ENCODE data around the gene ENPP6.
"Not testable (repeated sequence)": the region's sequence is repeated elsewhere in the genome, so short reads cannot be mapped to it uniquely, and the experiment has no call there.

The ENPP6 gene

GRCh38 chr4:184228056-184228705, 10.5 kb upstream of the ENPP6 start:
- no peak for TF ChIP-seq CTCF (IDR thresholded peaks at IDR 0.05; ENCODE audit: borderline replicate concordance, insufficient read depth, low read depth, low read length)
- no peak overlapping the region for H3K4me3 ChIP-seq (ENCODE audit: low read depth, low read length)

- no peak overlapping the region for H3K4me3 ChIP-seq (ENCODE audit: low read depth, low read length)
- TF ChIP-seq CTCF (IDR thresholded peaks at IDR 0.05; ENCODE audit: borderline replicate concordance, insufficient read depth, low read depth, low read length): no peak
Observed at GRCh38 chr4:184216515-184216914, 1.2 kb downstream of the ENPP6 start.

- no peak for TF ChIP-seq CTCF (IDR thresholded peaks at IDR 0.05; ENCODE audit: borderline replicate concordance, insufficient read depth, low read depth, low read length)
- H3K4me3 ChIP-seq (ENCODE audit: low read depth, low read length): no peak overlapping the region
Observed at GRCh38 chr4:184215709-184216328, 1.9 kb downstream of the ENPP6 start.

GRCh38 chr4:184214931-184215330, 2.7 kb downstream of the ENPP6 start:
- TF ChIP-seq CTCF (IDR thresholded peaks at IDR 0.05; ENCODE audit: borderline replicate concordance, insufficient read depth, low read depth, low read length): no peak
- H3K4me3 ChIP-seq (ENCODE audit: low read depth, low read length): no peak overlapping the region

GRCh38 chr4:184207734-184208607, 9.7 kb downstream of the ENPP6 start:
- not testable (repeated sequence) for H3K4me3 ChIP-seq (ENCODE audit: low read depth, low read length)

GRCh38 chr4:184205243-184205642, 12.4 kb downstream of the ENPP6 start:
- no peak for TF ChIP-seq CTCF (IDR thresholded peaks at IDR 0.05; ENCODE audit: borderline replicate concordance, insufficient read depth, low read depth, low read length)
- H3K4me3 ChIP-seq (ENCODE audit: low read depth, low read length): no peak overlapping the region

- H3K4me3 ChIP-seq (ENCODE audit: low read depth, low read length): no peak overlapping the region
- TF ChIP-seq CTCF (IDR thresholded peaks at IDR 0.05; ENCODE audit: borderline replicate concordance, insufficient read depth, low read depth, low read length): no peak
Observed at GRCh38 chr4:184203300-184203699, 14.4 kb downstream of the ENPP6 start.
